Liver (tissue), 9 donors: Measurements from ENCODE around the gene GSX2. TPM values are rescaled to one million over a fixed set of nuclear protein-coding genes. Genes with fewer than 3 reads are reported as not detected.
A peak's percentile ranks its signal among the peaks of the same experiment; 100 is the strongest.

ENCODE experiments used
- DNase-seq: peaks from one replicate; pipeline ENCODE4 v3.0.0-alpha.2; 2017; ENCODE audit warnings: low spot score
- H3K27ac ChIP-seq, 2 donors: one replicate each; pipeline ENCODE4 v1.7.0; 2013; ENCODE audit warnings: inconsistent platforms in 2 of 2, low read length in 2 of 2, control low read depth in 1 of 2, low read depth in 1 of 2, mild to moderate bottlenecking in 1 of 2
- H3K27me3 ChIP-seq, 4 donors: one replicate each; pipeline versions ENCODE4 v1.6.1 to v1.7.0; 2013; ENCODE audit warnings: low read length in 3 of 4, inconsistent platforms in 1 of 4, mild to moderate bottlenecking in 1 of 4, moderate library complexity in 1 of 4; ENCODE audit not compliant: control insufficient read depth in 4 of 4, insufficient read depth in 4 of 4
- H3K36me3 ChIP-seq, 4 donors: one replicate each; pipeline versions ENCODE4 v1.6.1 to v1.7.0; 2013; ENCODE audit warnings: low read length in 3 of 4, mild to moderate bottlenecking in 3 of 4, low read depth in 1 of 4, moderate library complexity in 1 of 4; ENCODE audit not compliant: control insufficient read depth in 4 of 4, insufficient read depth in 3 of 4
- H3K4me1 ChIP-seq, 4 donors: one replicate each; pipeline versions ENCODE4 v1.6.1 to v1.7.0; 2013; ENCODE audit warnings: low read length in 3 of 4, mild to moderate bottlenecking in 3 of 4, moderate library complexity in 1 of 4; ENCODE audit not compliant: control insufficient read depth in 4 of 4, insufficient read depth in 4 of 4
- H3K4me3 ChIP-seq, 3 donors: one replicate each; pipeline versions ENCODE4 v1.6.1 to v1.7.0; 2013; ENCODE audit warnings: low read length in 3 of 3, control low read depth in 1 of 3, low read depth in 1 of 3, mild to moderate bottlenecking in 1 of 3
- H3K9ac ChIP-seq, 2 donors: one replicate each; pipeline ENCODE4 v1.7.0; 2013; ENCODE audit warnings: low read length in 2 of 2, mild to moderate bottlenecking in 2 of 2, moderate library complexity in 2 of 2, control low read depth in 1 of 2, low read depth in 1 of 2
- H3K9me3 ChIP-seq, 4 donors: one replicate each; pipeline versions ENCODE4 v1.6.1 to v1.7.0; 2013; ENCODE audit warnings: low read length in 3 of 4; ENCODE audit not compliant: control insufficient read depth in 4 of 4
- ATF3 ChIP-seq: IDR thresholded peaks from 2 replicates; pipeline ENCODE4 v1.6.1; 2016; ENCODE audit warnings: antibody characterized with exemption
- CTCF ChIP-seq: fragments of 150-350 bp; IDR thresholded peaks from 2 replicates; pipeline ENCODE4 v1.5.1; 2017; ENCODE audit warnings: improper control_type of control experiment, low read depth, low read length; ENCODE audit not compliant: missing input control
- EGR1 ChIP-seq, 2 donors: IDR thresholded peaks; 2 replicates each; pipeline ENCODE4 v1.6.1; 2016 to 2018; ENCODE audit warnings: antibody characterized with exemption in 2 of 2, low read depth in 2 of 2
- FOXA1 ChIP-seq: IDR thresholded peaks from 2 replicates; pipeline ENCODE4 v1.6.1; 2016; ENCODE audit warnings: antibody characterized with exemption
- FOXA2 ChIP-seq: IDR thresholded peaks from 2 replicates; pipeline ENCODE4 v1.6.1; 2016; ENCODE audit warnings: antibody characterized with exemption
- GABPA ChIP-seq, 2 donors: IDR thresholded peaks in 1 of 2; conservative IDR thresholded peaks in 1 of 2; 2 replicates each; pipeline ENCODE4 v1.6.1; 2016; ENCODE audit warnings: antibody characterized with exemption in 2 of 2, mild to moderate bottlenecking in 1 of 2, moderate library complexity in 1 of 2
- HNF4A ChIP-seq, 2 donors: conservative IDR thresholded peaks; 2 replicates each; pipeline ENCODE4 v1.6.1; 2016; ENCODE audit warnings: antibody characterized with exemption in 2 of 2, mild to moderate bottlenecking in 2 of 2
- HNF4G ChIP-seq: IDR thresholded peaks from 2 replicates; pipeline ENCODE4 v1.6.1; 2016; ENCODE audit warnings: antibody characterized with exemption
- JUND ChIP-seq, 2 donors: IDR thresholded peaks; 2 replicates each; pipeline ENCODE4 v1.6.1; 2016; ENCODE audit warnings: antibody characterized with exemption in 2 of 2
- MAX ChIP-seq: IDR thresholded peaks from 2 replicates; pipeline ENCODE4 v1.6.1; 2016; ENCODE audit warnings: antibody characterized with exemption
- NR2F2 ChIP-seq: IDR thresholded peaks from 2 replicates; pipeline ENCODE4 v1.6.1; 2016; ENCODE audit warnings: antibody characterized with exemption
- RAD21 ChIP-seq, 2 donors: IDR thresholded peaks; 2 replicates each; pipeline ENCODE4 v1.6.1; 2016; ENCODE audit warnings: antibody characterized with exemption in 2 of 2, mild to moderate bottlenecking in 2 of 2
- REST ChIP-seq: IDR thresholded peaks from 2 replicates; pipeline ENCODE4 v1.6.1; 2016; ENCODE audit warnings: antibody characterized with exemption, mild to moderate bottlenecking
- RXRA ChIP-seq, 2 donors: IDR thresholded peaks; 2 replicates each; pipeline ENCODE4 v1.6.1; 2017 to 2018; ENCODE audit warnings: antibody characterized with exemption in 2 of 2, mild to moderate bottlenecking in 1 of 2
- TAF1 ChIP-seq: conservative IDR thresholded peaks from 2 replicates; pipeline ENCODE4 v1.6.1; 2016; ENCODE audit warnings: antibody characterized with exemption, mild to moderate bottlenecking
- YY1 ChIP-seq: IDR thresholded peaks from 2 replicates; pipeline ENCODE4 v1.6.1; 2016; ENCODE audit warnings: antibody characterized with exemption, mild to moderate bottlenecking
- ZBTB33 ChIP-seq: IDR thresholded peaks from 2 replicates; pipeline ENCODE4 v1.6.1; 2016; ENCODE audit warnings: antibody characterized with exemption
- WGBS: extraction: QIAGEN DNeasy Blood & Tissue Kit; methylation state at CpG from one replicate; pipeline ENCODE4 v1.1.7; 2013; 5-methylcytosine and 5-hydroxymethylcytosine counted together
- polyA plus RNA-seq, 2 donors: library from polyadenylated mRNA; stranded (reverse) in 1 of 2; unstranded in 1 of 2; fragments of 200-250 nt in 1 of 2; fragments of >200 nt in 1 of 2; fragmentation: Nextera tagmentation in 1 of 2; extraction: Ambion mirVana in 1 of 2; gene quantifications; one replicate each; pipeline versions ENCODE4 v1.2.1 to v1.2.3, GENCODE V29; 2013 to 2015
- total RNA-seq, 2 donors: library from RNA; depleted of rRNA; stranded (reverse); fragments of >200 nt; gene quantifications; one replicate each; pipeline ENCODE4 v1.2.3, GENCODE V29; 2014
- donor health status: healthy.
- donor health status: healthy.
- donor health status: healthy.
- donor health status: healthy.
- donor health status: healthy.

The GSX2 gene
- total and polyA plus RNA-seq, 4 donors, result not detected

- Histone ChIP-seq H3K4me1 (peaks cover 0 to 3% (median 0%) of the 10 kb centered on the region in 4 donors), H3K9me3 (no peaks in the 10 kb centered on the region), H3K9ac (no peak overlapping the region), H3K4me3 (no peak overlapping the region), H3K27me3 (no peaks in the 10 kb centered on the region), H3K27ac (no peak overlapping the region), H3K36me3 (peaks cover 0 to 3% (median 0%) of the 10 kb centered on the region in 4 donors)
- WGBS, result 72% methylated on average over 1 of the region's 1 CpG
- TF ChIP-seq TAF1 (no peak), HNF4G (no peak), YY1 (no peak), MAX (no peak), EGR1 (IDR thresholded peaks at IDR 0.05; ENCODE audit: low read depth in 2 of 2) (no peak), ZBTB33 (no peak), FOXA1 (no peak), NR2F2 (no peak), FOXA2 (no peak), RAD21 (IDR thresholded peaks at IDR 0.05) (no peak), ATF3 (no peak), GABPA (IDR thresholded peaks at IDR 0.05 in 1 of 2, conservative IDR thresholded peaks at IDR 0.05 in 1 of 2) (no peak)
- DNase-seq, result no peak
Observed at GRCh38 chr4:54082168-54082567, 17.8 kb upstream of the GSX2 start.

- no peaks in the 10 kb centered on the region for H3K27me3 ChIP-seq
- no peak overlapping the region for H3K9ac ChIP-seq
- no peak for DNase-seq
- 63% methylated on average over 3 of the region's 3 CpGs for WGBS
- TF ChIP-seq YY1 (peak; percentile 14), JUND (IDR thresholded peaks at IDR 0.05) (peak; percentile 88 to 94), GABPA (IDR thresholded peaks at IDR 0.05 in 1 of 2, conservative IDR thresholded peaks at IDR 0.05 in 1 of 2) (no peak), CTCF (no peak), HNF4A (conservative IDR thresholded peaks at IDR 0.05) (peak; percentile 42 to 82), ZBTB33 (no peak), RAD21 (IDR thresholded peaks at IDR 0.05) (peak in 1 of 2 donors; percentile 22), RXRA (IDR thresholded peaks at IDR 0.05) (peak in 1 of 2 donors; percentile 29), REST (no peak), ATF3 (peak; percentile 50)
- H3K4me3 ChIP-seq, result no peak overlapping the region
- no peaks in the 10 kb centered on the region for H3K9me3 ChIP-seq
- peak overlapping the region; percentile 62 to 68 for H3K27ac ChIP-seq
- H3K4me1 ChIP-seq, result peaks cover 0 to 3% (median 2%) of the 10 kb centered on the region in 4 donors
- peaks cover 0 to 3% (median 0%) of the 10 kb centered on the region in 4 donors for H3K36me3 ChIP-seq
Observed at GRCh38 chr4:54085284-54085683, 14.7 kb upstream of the GSX2 start.
